ENCODE measurements around the gene CFL1. TPM values are rescaled to one million over a fixed set of nuclear protein-coding genes. Genes with fewer than 3 reads are reported as not detected.

Gene CFL1
- total RNA-seq, 1 experiment from 2014 or later, result 960 TPM

DNA sequence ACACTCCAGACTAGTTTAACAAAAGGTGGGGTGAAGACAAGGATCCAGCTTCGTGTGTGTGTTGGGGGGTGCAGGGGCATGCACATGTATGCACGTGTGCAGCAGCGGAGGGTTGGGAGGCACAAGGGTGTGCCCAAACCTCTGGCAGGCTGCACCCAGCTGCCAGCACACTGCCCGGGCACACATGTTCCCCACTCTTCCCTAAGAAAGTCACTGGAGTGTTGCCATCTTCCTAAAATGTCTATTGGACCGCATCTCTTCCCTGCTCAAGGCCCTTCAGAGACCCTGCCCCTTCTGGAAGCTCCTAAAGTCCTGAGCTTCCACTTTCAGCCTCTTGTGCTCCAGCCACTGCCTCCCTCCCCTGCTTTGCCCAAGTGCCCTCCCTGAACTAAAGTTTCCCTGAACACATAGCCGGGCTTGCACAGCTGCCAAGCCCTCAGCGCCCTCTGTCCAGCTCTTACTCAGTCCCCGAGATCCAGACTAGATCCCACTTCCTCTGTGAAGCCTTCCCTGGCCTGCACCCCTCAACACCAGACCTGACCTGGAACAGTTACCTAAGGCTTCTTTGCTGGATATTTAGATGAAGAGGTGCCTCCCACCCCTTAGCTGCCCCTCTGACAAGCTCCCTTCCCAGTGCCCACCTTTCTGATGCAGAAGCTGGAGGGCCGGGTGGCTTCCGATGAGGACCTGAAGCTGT lies 6.0 kb downstream of the CFL1 start:
- Histone ChIP-seq H3K36me3 (ENCODE audit: control insufficient read depth, insufficient read depth, low read length) (peaks cover 12% of the 10 kb centered on the region; the same call in 1 of the 2 replicates), H3K27me3 (replicated peaks; ENCODE audit: control insufficient read depth, insufficient read depth, low read length) (no peaks in the 10 kb centered on the region), H3K4me1 (peaks cover 25% of the 10 kb centered on the region), H3K9me3 (0 out of 2 replicates have a peak, but pooled peaks cover 3% of the 10 kb centered on the region), H3K4me3 (ENCODE audit: low read depth, low read length) (no peak overlapping the region)
- no peaks in the 10 kb centered on the region for H3K9me3 Mint-ChIP-seq (ENCODE audit: unreplicated experiment)
- peak overlapping the region; percentile 65 for H3K27ac Mint-ChIP-seq (ENCODE audit: unreplicated experiment)
- ChIA-PET CTCF (interaction anchor here (0.6 to 2.9 kb wide), 5 partner anchors 8 to 166 kb away, joined by 3 to 8 read pairs (median 6); partner anchors contain the start of genes CCDC85B and MUS81), POLR2A (interaction anchor here (0.6 to 1.4 kb wide), 3 partner anchors 36 to 117 kb away, joined by 3 to 7 read pairs (median 3); partner anchors contain the start of gene FIBP)
- H3K36me3 Mint-ChIP-seq (ENCODE audit: insufficient read depth, unreplicated experiment), result peaks cover 74% of the 10 kb centered on the region
- TF ChIP-seq, protein P1, sequence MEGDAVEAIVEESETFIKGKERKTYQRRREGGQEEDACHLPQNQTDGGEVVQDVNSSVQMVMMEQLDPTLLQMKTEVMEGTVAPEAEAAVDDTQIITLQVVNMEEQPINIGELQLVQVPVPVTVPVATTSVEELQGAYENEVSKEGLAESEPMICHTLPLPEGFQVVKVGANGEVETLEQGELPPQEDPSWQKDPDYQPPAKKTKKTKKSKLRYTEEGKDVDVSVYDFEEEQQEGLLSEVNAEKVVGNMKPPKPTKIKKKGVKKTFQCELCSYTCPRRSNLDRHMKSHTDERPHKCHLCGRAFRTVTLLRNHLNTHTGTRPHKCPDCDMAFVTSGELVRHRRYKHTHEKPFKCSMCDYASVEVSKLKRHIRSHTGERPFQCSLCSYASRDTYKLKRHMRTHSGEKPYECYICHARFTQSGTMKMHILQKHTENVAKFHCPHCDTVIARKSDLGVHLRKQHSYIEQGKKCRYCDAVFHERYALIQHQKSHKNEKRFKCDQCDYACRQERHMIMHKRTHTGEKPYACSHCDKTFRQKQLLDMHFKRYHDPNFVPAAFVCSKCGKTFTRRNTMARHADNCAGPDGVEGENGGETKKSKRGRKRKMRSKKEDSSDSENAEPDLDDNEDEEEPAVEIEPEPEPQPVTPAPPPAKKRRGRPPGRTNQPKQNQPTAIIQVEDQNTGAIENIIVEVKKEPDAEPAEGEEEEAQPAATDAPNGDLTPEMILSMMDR (IDR thresholded peaks at IDR 0.05; ENCODE audit: insufficient read depth in 1 of 2, low read depth in 1 of 2, low read length in 1 of 2, severe bottlenecking in 1 of 2, unreplicated experiment in 1 of 2), result no peak
- H3K4me3 Mint-ChIP-seq (ENCODE audit: unreplicated experiment), result no peak overlapping the region
- peak in 1 of 2 experiments; percentile 39 for DNase-seq
- H3K27me3 Mint-ChIP-seq (ENCODE audit: insufficient read depth, unreplicated experiment), result no peaks in the 10 kb centered on the region
- BruUV-seq (replicated peaks), result no TSS peak
- intact Hi-C loops (cut with micrococcal nuclease; ENCODE audit: unreplicated experiment), result no loop called here
- H3K4me1 Mint-ChIP-seq (ENCODE audit: low read depth, unreplicated experiment), result peaks cover 39% of the 10 kb centered on the region

DNA sequence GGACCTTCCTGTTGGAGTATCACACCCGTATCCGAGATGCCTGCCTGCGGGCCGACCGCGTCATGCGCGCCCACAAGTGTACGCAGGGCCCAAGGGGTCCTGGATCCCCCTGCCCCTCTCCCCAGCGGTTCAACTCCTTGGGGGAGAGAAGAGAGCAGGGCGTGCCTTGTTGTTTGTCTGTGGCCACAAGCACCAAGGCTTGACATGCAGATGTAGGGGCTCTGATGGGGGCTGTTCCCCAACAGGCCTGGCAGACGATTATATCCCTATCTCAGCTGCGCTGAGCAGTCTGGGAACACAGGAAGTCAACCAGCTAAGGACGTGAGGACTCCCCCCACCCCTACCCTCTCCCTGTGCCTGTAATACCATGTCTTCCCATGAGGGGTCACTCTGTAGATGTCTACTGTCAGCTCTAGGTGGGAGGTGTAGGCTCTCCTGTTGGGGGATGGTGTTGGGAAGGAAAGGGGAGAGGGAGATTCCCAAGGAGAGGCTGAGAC lies 6.8 kb downstream of the CFL1 start:
- Mint-ChIP-seq H3K27ac (ENCODE audit: unreplicated experiment) (peak overlapping the region; percentile 65), H3K27me3 (ENCODE audit: insufficient read depth, unreplicated experiment) (no peaks in the 10 kb centered on the region), H3K4me1 (ENCODE audit: low read depth, unreplicated experiment) (peaks cover 31% of the 10 kb centered on the region), H3K4me3 (ENCODE audit: unreplicated experiment) (no peak overlapping the region), H3K36me3 (ENCODE audit: insufficient read depth, unreplicated experiment) (peaks cover 70% of the 10 kb centered on the region), H3K9me3 (ENCODE audit: unreplicated experiment) (no peaks in the 10 kb centered on the region)
- Histone ChIP-seq H3K27me3 (replicated peaks; ENCODE audit: control insufficient read depth, insufficient read depth, low read length) (no peaks in the 10 kb centered on the region), H3K36me3 (ENCODE audit: control insufficient read depth, insufficient read depth, low read length) (peaks cover 12% of the 10 kb centered on the region; the same call in 1 of the 2 replicates), H3K9me3 (0 out of 2 replicates have a peak, but pooled peaks cover 3% of the 10 kb centered on the region), H3K4me3 (ENCODE audit: low read depth, low read length) (no peak overlapping the region), H3K4me1 (peaks cover 20% of the 10 kb centered on the region)
- DNase-seq, result peak in 1 of 2 experiments; percentile 56
- ChIA-PET CTCF (interaction anchor here (0.6 to 2.9 kb wide), 4 partner anchors 9 to 165 kb away, joined by 3 to 8 read pairs (median 7); partner anchors contain the start of genes CCDC85B, FIBP and MUS81), POLR2A (interaction anchor here (0.5 to 0.6 kb wide), 2 partner anchors 117 to 151 kb away, joined by 3 to 5 read pairs; partner anchors contain the start of genes BANF1 and EIF1AD)
- intact Hi-C loops (cut with micrococcal nuclease; ENCODE audit: unreplicated experiment), result no loop called here
- BruUV-seq (replicated peaks), result no TSS peak
- TF ChIP-seq, protein P1 (IDR thresholded peaks at IDR 0.05; ENCODE audit: insufficient read depth in 1 of 2, low read depth in 1 of 2, low read length in 1 of 2, severe bottlenecking in 1 of 2, unreplicated experiment in 1 of 2), result peak; percentile 50 to 56

All from Caco-2 (cell line).